ENCODE results near the gene SLK.

SLK gene

GRCh38 chr10:103930881-103931280 is 36.1 kb upstream of the SLK start:
- H3K27ac ChIP-seq, result no peak overlapping the region
- TF ChIP-seq ZFX (IDR thresholded peaks at IDR 0.05; ENCODE audit: borderline replicate concordance) (no peak), CTCF (IDR thresholded peaks at IDR 0.05) (no peak)

- H3K27ac ChIP-seq, result no peak overlapping the region
- no peak for TF ChIP-seq CTCF (IDR thresholded peaks at IDR 0.05)
- TF ChIP-seq ZFX (IDR thresholded peaks at IDR 0.05; ENCODE audit: borderline replicate concordance), result no peak
Measured at GRCh38 chr10:103931603-103932002, 35.3 kb upstream of the SLK start.

- no peak overlapping the region for H3K27ac ChIP-seq
Measured at GRCh38 chr10:103932271-103932670, 34.7 kb upstream of the SLK start.

GRCh38 chr10:103932971-103933370 is 34.0 kb upstream of the SLK start:
- TF ChIP-seq CTCF (IDR thresholded peaks at IDR 0.05), result no peak
- no peak for TF ChIP-seq ZFX (IDR thresholded peaks at IDR 0.05; ENCODE audit: borderline replicate concordance)
- no peak overlapping the region for H3K27ac ChIP-seq

More at GRCh38 chr10:103932271-103932670, 34.7 kb upstream of the SLK start:
- TF ChIP-seq CTCF (IDR thresholded peaks at IDR 0.05) (no peak), ZFX (IDR thresholded peaks at IDR 0.05; ENCODE audit: borderline replicate concordance) (no peak)

- H3K27ac ChIP-seq, result no peak overlapping the region
- TF ChIP-seq CTCF (IDR thresholded peaks at IDR 0.05) (no peak), ZFX (IDR thresholded peaks at IDR 0.05; ENCODE audit: borderline replicate concordance) (no peak)
Measured at GRCh38 chr10:103933557-103934121, 33.3 kb upstream of the SLK start.

GRCh38 chr10:103934308-103934707 is 32.6 kb upstream of the SLK start:
- H3K27ac ChIP-seq, result no peak overlapping the region
- no peak for TF ChIP-seq CTCF (IDR thresholded peaks at IDR 0.05)
- TF ChIP-seq ZFX (IDR thresholded peaks at IDR 0.05; ENCODE audit: borderline replicate concordance), result no peak

GRCh38 chr10:103936022-103936421 is 30.9 kb upstream of the SLK start:
- TF ChIP-seq CTCF (IDR thresholded peaks at IDR 0.05) (no peak), ZFX (IDR thresholded peaks at IDR 0.05; ENCODE audit: borderline replicate concordance) (no peak)
- no peak overlapping the region for H3K27ac ChIP-seq

Data from 22Rv1 (cell line).